CD8-positive, alpha-beta memory T cell (primary cell): ENCODE data around the gene SUMO2. TPM values are rescaled to one million over a fixed set of nuclear protein-coding genes. Genes with fewer than 3 reads are reported as not detected.
"Not testable (repeated sequence)": the region's sequence is repeated elsewhere in the genome, so short reads cannot be mapped to it uniquely, and the experiment has no call there.

ENCODE experiments used
- CTCF ChIA-PET: fragments of 350-600 bp; sonication (Branson Sonifier 250); formaldehyde crosslinking; loops from one replicate; lab custom pipeline; 2021; ENCODE audit warnings: antibody characterized with exemption; lab: Charles Lee
- POLR2A ChIA-PET: fragments of 350-600 bp; sonication (Branson Sonifier 250); formaldehyde crosslinking; loops from one replicate; lab custom pipeline; 2021; ENCODE audit warnings: antibody characterized with exemption; lab: Charles Lee
- DNase-seq, 5 donors: peaks; one replicate each; pipeline versions ENCODE4 v3.0.0 to v3.0.0-alpha.2; 2020 to 2022; ENCODE audit warnings: mixed read lengths in 1 of 5
- H3K27ac ChIP-seq: one replicate; pipeline ENCODE4 v1.7.0; 2013; ENCODE audit warnings: low read depth, mild to moderate bottlenecking, low read length, moderate library complexity
- H3K27me3 ChIP-seq: 2 replicates; pipeline ENCODE4 v1.7.0; 2013; ENCODE audit warnings: low read length, mild to moderate bottlenecking; ENCODE audit not compliant: insufficient read depth, poor library complexity, severe bottlenecking
- H3K36me3 ChIP-seq: 2 replicates; pipeline ENCODE4 v1.7.0; 2013; ENCODE audit warnings: mild to moderate bottlenecking, low read length, moderate library complexity; ENCODE audit not compliant: insufficient read depth
- H3K4me1 ChIP-seq: 2 replicates; pipeline ENCODE4 v1.7.0; 2013; ENCODE audit warnings: mild to moderate bottlenecking, low read length, moderate library complexity; ENCODE audit not compliant: insufficient read depth
- H3K4me3 ChIP-seq: 2 replicates; pipeline ENCODE4 v1.7.0; 2013; ENCODE audit warnings: mild to moderate bottlenecking, low read length
- H3K9me3 ChIP-seq: 2 replicates; pipeline ENCODE4 v1.7.0; 2013; ENCODE audit warnings: mild to moderate bottlenecking, low read length
- H3K27ac Mint-ChIP-seq, 8 donors: one replicate each; pipeline ENCODE4 v1.8.0; 2020 to 2021; ENCODE audit warnings: mixed read lengths in 8 of 8, mild to moderate bottlenecking in 6 of 8, inconsistent platforms in 3 of 8, moderate library complexity in 3 of 8
- H3K27me3 Mint-ChIP-seq, 2 donors: one replicate each; pipeline ENCODE4 v1.8.0; 2020 to 2021; ENCODE audit warnings: mixed read lengths in 2 of 2, mild to moderate bottlenecking in 1 of 2, moderate library complexity in 1 of 2
- H3K36me3 Mint-ChIP-seq, 3 donors: one replicate each; pipeline ENCODE4 v1.8.0; 2020 to 2021; ENCODE audit warnings: mixed read lengths in 3 of 3, inconsistent platforms in 1 of 3, mild to moderate bottlenecking in 1 of 3
- H3K4me1 Mint-ChIP-seq, 3 donors: one replicate each; pipeline ENCODE4 v1.8.0; 2020 to 2021; ENCODE audit warnings: mixed read lengths in 3 of 3, inconsistent platforms in 1 of 3, mild to moderate bottlenecking in 1 of 3
- H3K4me3 Mint-ChIP-seq, 7 donors: one replicate each; pipeline ENCODE4 v1.8.0; 2020 to 2021; ENCODE audit warnings: mixed read lengths in 7 of 7, mild to moderate bottlenecking in 6 of 7, moderate library complexity in 4 of 7, inconsistent platforms in 2 of 7
- H3K9me3 Mint-ChIP-seq, 5 donors: one replicate each; pipeline ENCODE4 v1.8.0; 2020 to 2022; ENCODE audit warnings: mixed read lengths in 5 of 5, mild to moderate bottlenecking in 3 of 5, moderate library complexity in 2 of 5, inconsistent platforms in 1 of 5
- polyA plus RNA-seq: library from polyadenylated mRNA; unstranded; fragments of 300-500 nt; fragmentation: Illumina TruSeq; gene quantifications from one replicate; pipeline ENCODE4 v1.2.3, GENCODE V29; 2021
- total RNA-seq, 2 experiments: library from RNA; stranded (reverse); gene quantifications; one replicate each; pipeline ENCODE4 v1.2.3, GENCODE V29; 2021

Gene SUMO2
- total and polyA plus RNA-seq, 3 experiments from 2014 or later, result 405 to 687 (median 653) TPM

DNA sequence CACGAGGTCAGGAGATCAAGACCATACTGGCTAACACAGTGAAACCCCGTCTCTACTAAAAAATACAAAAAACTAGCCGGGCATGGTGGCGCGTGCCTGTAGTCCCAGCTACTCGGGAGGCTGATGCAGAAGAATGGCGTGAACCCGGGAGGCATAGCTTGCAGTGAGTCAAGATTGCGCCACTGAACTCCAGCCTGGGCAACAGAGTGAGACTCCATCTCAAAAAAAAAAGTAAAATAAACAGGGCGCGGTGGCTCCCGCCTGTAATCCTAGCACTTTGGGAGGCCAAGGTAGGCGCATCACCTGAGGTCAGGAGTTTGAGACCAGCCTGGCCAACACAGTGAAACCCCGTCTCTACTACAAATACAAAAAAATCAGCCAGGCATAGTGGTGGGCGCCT, 18.2 kb downstream of the SUMO2 start:
- H3K27me3 Mint-ChIP-seq, POLR2A ChIA-PET, H3K36me3 ChIP-seq, H3K4me1 ChIP-seq, H3K27me3 ChIP-seq, DNase-seq, H3K4me3 ChIP-seq, H3K4me3 Mint-ChIP-seq, H3K4me1 Mint-ChIP-seq, H3K27ac ChIP-seq, H3K9me3 Mint-ChIP-seq, H3K9me3 ChIP-seq: not testable (repeated sequence)
- peaks cover 0 to 34% (median 0%) of the 10 kb centered on the region in 3 donors for H3K36me3 Mint-ChIP-seq
- peak overlapping the region in 1 of 8 donors; percentile 54 for H3K27ac Mint-ChIP-seq
- CTCF ChIA-PET, result interaction anchor here (0.8 to 1.4 kb wide), 2 partner anchors 50 to 123 kb away, joined by 3 read pairs; no protein-coding TSS in a partner anchor

GRCh38 chr17:75163074-75163473, 19.7 kb downstream of the SUMO2 start:
- Mint-ChIP-seq H3K36me3 (peaks cover 0 to 26% (median 0%) of the 10 kb centered on the region in 3 donors), H3K4me1 (no peaks in the 10 kb centered on the region), H3K9me3 (no peaks in the 10 kb centered on the region), H3K4me3 (no peak overlapping the region), H3K27ac (no peak overlapping the region), H3K27me3 (no peaks in the 10 kb centered on the region)
- no peak overlapping the region for H3K4me3 ChIP-seq
- CTCF ChIA-PET, result interaction anchor here (1.0 to 1.2 kb wide), 2 partner anchors 9 to 49 kb away, joined by 5 to 6 read pairs; no protein-coding TSS in a partner anchor
- no peaks in the 10 kb centered on the region for H3K4me1 ChIP-seq
- H3K36me3 ChIP-seq, result no peaks in the 10 kb centered on the region
- no peak overlapping the region for H3K27ac ChIP-seq
- no peaks in the 10 kb centered on the region for H3K9me3 ChIP-seq
- POLR2A ChIA-PET, result interaction anchor here (0.6 kb wide), 1 partner anchor 17 kb away, joined by 4 read pairs; no protein-coding TSS in a partner anchor
- H3K27me3 ChIP-seq, result no peaks in the 10 kb centered on the region
- no peak for DNase-seq

DNA sequence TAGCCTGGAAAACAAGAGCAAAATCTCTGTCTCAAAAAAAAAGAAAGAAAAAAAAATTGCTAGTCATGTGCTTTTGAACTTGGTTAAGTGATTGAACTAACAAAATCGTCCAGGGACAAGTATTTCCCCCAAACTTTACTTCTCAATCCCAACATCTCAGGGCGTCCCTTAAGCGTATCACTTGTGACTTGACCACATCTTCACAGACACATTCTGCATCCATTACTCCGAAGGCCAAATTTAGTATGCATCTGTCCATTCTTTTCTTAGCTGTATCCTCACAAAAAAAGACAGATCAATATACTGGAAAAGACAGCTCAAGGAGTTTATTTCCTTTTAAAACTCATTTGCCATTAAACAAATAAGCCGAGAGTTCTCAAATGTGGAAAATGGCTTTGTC, 22.5 kb downstream of the SUMO2 start:
- Mint-ChIP-seq H3K27ac (no peak overlapping the region), H3K27me3 (no peaks in the 10 kb centered on the region), H3K36me3 (peaks cover 0 to 6% (median 0%) of the 10 kb centered on the region in 3 donors), H3K4me3 (no peak overlapping the region), H3K4me1 (peaks cover 2 to 3% (median 3%) of the 10 kb centered on the region in 3 donors), H3K9me3 (no peaks in the 10 kb centered on the region)
- no peak overlapping the region for H3K4me3 ChIP-seq
- no peak overlapping the region for H3K27ac ChIP-seq
- CTCF ChIA-PET, result interaction anchor here (1.4 to 2.6 kb wide), 2 partner anchors 13 to 46 kb away, joined by 4 to 6 read pairs; no protein-coding TSS in a partner anchor
- no peaks in the 10 kb centered on the region for H3K9me3 ChIP-seq
- DNase-seq, result no peak
- no peaks in the 10 kb centered on the region for H3K36me3 ChIP-seq
- peaks cover 1% of the 10 kb centered on the region for H3K4me1 ChIP-seq
- POLR2A ChIA-PET, result no interaction called here
- H3K27me3 ChIP-seq, result no peaks in the 10 kb centered on the region

DNA sequence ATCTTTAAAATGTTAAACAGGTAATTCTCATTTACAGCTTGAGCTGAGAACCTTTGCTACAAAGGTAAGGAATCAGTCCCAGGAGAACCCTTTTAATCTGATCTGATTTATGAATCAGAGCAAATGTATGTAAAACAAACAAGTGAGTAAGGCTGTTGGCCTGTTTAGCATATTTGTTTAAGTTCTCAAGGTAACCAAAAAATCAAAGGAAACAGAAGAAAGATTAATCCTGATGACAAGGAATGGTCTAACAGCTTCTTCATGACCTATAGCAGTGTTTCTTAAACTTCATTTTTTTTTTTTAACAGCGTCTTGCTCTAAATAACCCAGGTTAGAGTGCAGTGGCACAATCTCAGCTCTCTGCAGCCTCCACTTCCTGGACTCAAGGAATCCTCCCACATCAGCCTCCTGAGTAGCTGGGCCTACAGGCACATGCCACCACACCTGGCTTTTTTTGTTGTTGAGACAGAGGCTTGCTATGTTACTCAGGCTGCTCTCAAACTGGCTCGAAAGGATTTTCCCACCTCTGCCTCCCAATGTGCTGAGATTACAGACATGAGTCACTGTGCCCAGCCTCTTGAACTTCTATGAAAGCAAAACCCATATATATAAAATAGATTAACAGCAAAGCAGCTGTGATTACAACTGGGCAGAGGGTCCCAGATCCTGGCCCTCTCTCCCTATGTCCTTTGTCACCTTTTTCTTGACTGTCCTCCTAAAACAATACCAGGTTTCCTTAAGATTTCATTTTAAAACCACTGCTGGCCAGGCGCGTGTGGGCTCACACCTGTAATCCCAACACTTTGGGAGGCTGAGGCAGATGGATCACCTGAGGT, 23.3 kb downstream of the SUMO2 start:
- peaks cover 8% of the 10 kb centered on the region for H3K4me1 ChIP-seq
- H3K27me3 Mint-ChIP-seq, result peaks cover 0 to 1% of the 10 kb centered on the region in 2 donors
- peaks cover 10 to 11% (median 10%) of the 10 kb centered on the region in 3 donors for H3K4me1 Mint-ChIP-seq
- ChIA-PET CTCF (interaction anchor here (0.9 to 2.6 kb wide), 3 partner anchors 42 to 199 kb away, joined by 3 to 6 read pairs (median 4); no protein-coding TSS in a partner anchor), POLR2A (no interaction called here)
- H3K36me3 ChIP-seq, result no peaks in the 10 kb centered on the region
- H3K9me3 Mint-ChIP-seq, result no peaks in the 10 kb centered on the region
- no peak overlapping the region for H3K27ac ChIP-seq
- peaks cover 0 to 3% (median 0%) of the 10 kb centered on the region in 3 donors for H3K36me3 Mint-ChIP-seq
- no peak for DNase-seq
- H3K4me3 ChIP-seq, result no peak overlapping the region
- H3K4me3 Mint-ChIP-seq, result no peak overlapping the region
- no peak overlapping the region for H3K27ac Mint-ChIP-seq
- H3K27me3 ChIP-seq, result no peaks in the 10 kb centered on the region
- no peaks in the 10 kb centered on the region for H3K9me3 ChIP-seq

- H3K9me3 ChIP-seq, H3K27ac ChIP-seq, H3K27me3 ChIP-seq, DNase-seq, H3K4me3 ChIP-seq, H3K36me3 ChIP-seq, POLR2A ChIA-PET, H3K36me3 Mint-ChIP-seq, H3K27me3 Mint-ChIP-seq, H3K9me3 Mint-ChIP-seq, H3K27ac Mint-ChIP-seq, H3K4me1 ChIP-seq: not testable (repeated sequence)
- CTCF ChIA-PET, result interaction anchor here (0.9 to 2.6 kb wide), 3 partner anchors 43 to 198 kb away, joined by 3 to 6 read pairs (median 4); no protein-coding TSS in a partner anchor
- H3K4me1 Mint-ChIP-seq, result peaks cover 10 to 12% (median 11%) of the 10 kb centered on the region in 3 donors
- peak overlapping the region in 1 of 7 donors; percentile 30 for H3K4me3 Mint-ChIP-seq
Measured at GRCh38 chr17:75158480-75158879, 24.3 kb downstream of the SUMO2 start.

GRCh38 chr17:75155191-75155601, 27.6 kb downstream of the SUMO2 start:
- peak overlapping the region in 5 of 8 donors; percentile 25 to 93 (median 78) for H3K27ac Mint-ChIP-seq
- ChIA-PET CTCF (interaction anchor here (1.5 to 2.4 kb wide), 3 partner anchors 17 to 46 kb away, joined by 4 to 11 read pairs (median 7); no protein-coding TSS in a partner anchor), POLR2A (interaction anchor here (0.6 to 1.9 kb wide), 7 partner anchors 23 to 301 kb away, joined by 3 to 8 read pairs (median 3); partner anchors contain the start of genes GGA3, MRPS7, NT5C and TMEM94)
- peaks cover 0 to 9% (median 0%) of the 10 kb centered on the region in 3 donors for H3K36me3 Mint-ChIP-seq
- peak overlapping the region; percentile 73 for H3K27ac ChIP-seq
- peaks cover 0 to 3% of the 10 kb centered on the region in 2 donors for H3K27me3 Mint-ChIP-seq
- no peak for DNase-seq
- H3K27me3 ChIP-seq, result no peaks in the 10 kb centered on the region
- no peak overlapping the region for H3K4me3 ChIP-seq
- H3K9me3 ChIP-seq, result no peaks in the 10 kb centered on the region
- peaks cover 25 to 32% (median 28%) of the 10 kb centered on the region in 3 donors for H3K4me1 Mint-ChIP-seq
- peak overlapping the region in 4 of 7 donors; percentile 30 to 98 (median 88) for H3K4me3 Mint-ChIP-seq
- no peaks in the 10 kb centered on the region for H3K36me3 ChIP-seq
- no peaks in the 10 kb centered on the region for H3K9me3 Mint-ChIP-seq
- H3K4me1 ChIP-seq, result peaks cover 20% of the 10 kb centered on the region

- Histone ChIP-seq H3K4me1 (peaks cover 20% of the 10 kb centered on the region), H3K27me3 (no peaks in the 10 kb centered on the region), H3K9me3 (no peaks in the 10 kb centered on the region), H3K36me3 (no peaks in the 10 kb centered on the region), H3K4me3 (peak within 1 kb of the TSS; percentile 85), H3K27ac (peak within 1 kb of the TSS; percentile 73)
- Mint-ChIP-seq H3K4me3 (peak within 1 kb of the TSS; percentile 87 to 98 (median 92)), H3K9me3 (no peaks in the 10 kb centered on the region), H3K27me3 (peaks cover 0 to 3% of the 10 kb centered on the region in 2 donors), H3K4me1 (peaks cover 28 to 37% (median 33%) of the 10 kb centered on the region in 3 donors), H3K27ac (peak within 1 kb of the TSS; percentile 73 to 93 (median 86)), H3K36me3 (peaks cover 0 to 11% (median 0%) of the 10 kb centered on the region in 3 donors)
- ChIA-PET CTCF (interaction anchor here (1.5 to 2.4 kb wide), 3 partner anchors 17 to 47 kb away, joined by 4 to 11 read pairs (median 7); no protein-coding TSS in a partner anchor), POLR2A (interaction anchor here (0.6 to 1.9 kb wide), 9 partner anchors 9 to 302 kb away, joined by 3 to 8 read pairs (median 3); partner anchors contain the start of genes GGA3, MIF4GD, MRPS7 and NT5C)
- peak; percentile 95 to 99 (median 96) for DNase-seq
Measured at GRCh38 chr17:75154195-75155106, 28.3 kb downstream of the SUMO2 start, which contains the start of gene JPT1. Gene JPT1, minus strand, starts transcription at chr17:75154512. Its CDS starts 115 bp downstream, at chr17:75154397.
